Loucy (cell line): Measurements from ENCODE around the gene HS6ST2.

Experiments used
- H2AFZ ChIP-seq: fragments of 200-600 bp; sonication (generic); 2 replicates; pipeline ENCODE4 v1.6.0; 2016; ENCODE audit warnings: antibody characterized with exemption, mild to moderate bottlenecking, low read length, moderate library complexity
- H3F3A ChIP-seq: fragments of 200-600 bp; 2 replicates; pipeline ENCODE4 v1.6.0; 2016; ENCODE audit warnings: antibody characterized with exemption, low read depth, mild to moderate bottlenecking
- H3K27me3 ChIP-seq: fragments of 200-600 bp; sonication (generic); 2 replicates; pipeline ENCODE4 v1.6.1; 2014; ENCODE audit warnings: low read length, mild to moderate bottlenecking; ENCODE audit not compliant: insufficient read depth, poor library complexity, severe bottlenecking
- H3K36me3 ChIP-seq: fragments of 200-600 bp; sonication (generic); 2 replicates; pipeline ENCODE4 v1.6.1; 2016; ENCODE audit warnings: low read length; ENCODE audit not compliant: insufficient read depth
- H3K4me1 ChIP-seq: fragments of 200-600 bp; sonication (generic); 2 replicates; pipeline ENCODE4 v1.5.1; 2014; ENCODE audit warnings: low read length, mild to moderate bottlenecking; ENCODE audit not compliant: insufficient read depth, poor library complexity, severe bottlenecking
- H3K4me2 ChIP-seq: fragments of 200-600 bp; sonication (generic); 2 replicates; pipeline ENCODE4 v1.6.0; 2014; ENCODE audit warnings: antibody characterized with exemption, low read length, low read depth, mild to moderate bottlenecking; ENCODE audit not compliant: poor library complexity, severe bottlenecking
- H3K4me3 ChIP-seq: fragments of 200-600 bp; sonication (generic); 2 replicates; pipeline ENCODE4 v1.5.1; 2014; ENCODE audit warnings: low read length, mild to moderate bottlenecking, mixed read lengths; ENCODE audit not compliant: poor library complexity, severe bottlenecking
- H3K79me2 ChIP-seq: fragments of 200-600 bp; sonication (generic); 2 replicates; pipeline ENCODE4 v1.6.1; 2014; ENCODE audit warnings: low read length; ENCODE audit not compliant: insufficient read depth
- H3K9ac ChIP-seq: fragments of 200-600 bp; sonication (generic); 2 replicates; pipeline ENCODE4 v1.6.0; 2014; ENCODE audit warnings: mild to moderate bottlenecking, low read depth, low read length, moderate library complexity; ENCODE audit not compliant: poor library complexity, severe bottlenecking
- H3K9me2 ChIP-seq: fragments of 200-600 bp; sonication (generic); replicated peaks from 2 replicates; pipeline ENCODE4 v1.6.1; 2016; ENCODE audit warnings: low read depth, low read length, mixed read lengths
- H3K9me3 ChIP-seq: fragments of 200-600 bp; sonication (generic); 2 replicates; pipeline ENCODE4 v1.6.1; 2014; ENCODE audit warnings: mild to moderate bottlenecking, antibody characterized with exemption, low read length, low read depth; ENCODE audit not compliant: insufficient read depth
- H4K20me1 ChIP-seq: fragments of 200-600 bp; sonication (generic); 2 replicates; pipeline ENCODE4 v1.6.0; 2014; ENCODE audit warnings: antibody characterized with exemption, low read length, mild to moderate bottlenecking; ENCODE audit not compliant: insufficient read depth, poor library complexity, severe bottlenecking
- CTCF ChIP-seq: fragments of 200-600 bp; sonication (generic); conservative IDR thresholded peaks from 2 replicates; pipeline ENCODE4 v1.5.1; 2014; ENCODE audit warnings: mild to moderate bottlenecking, antibody characterized with exemption, low read length
- EZH2phosphoT487 ChIP-seq: fragments of 200-600 bp; IDR thresholded peaks from 2 replicates; pipeline ENCODE4 v1.6.1; 2018; ENCODE audit warnings: antibody characterized with exemption, mild to moderate bottlenecking, moderate library complexity, borderline replicate concordance

HS6ST2 gene

DNA sequence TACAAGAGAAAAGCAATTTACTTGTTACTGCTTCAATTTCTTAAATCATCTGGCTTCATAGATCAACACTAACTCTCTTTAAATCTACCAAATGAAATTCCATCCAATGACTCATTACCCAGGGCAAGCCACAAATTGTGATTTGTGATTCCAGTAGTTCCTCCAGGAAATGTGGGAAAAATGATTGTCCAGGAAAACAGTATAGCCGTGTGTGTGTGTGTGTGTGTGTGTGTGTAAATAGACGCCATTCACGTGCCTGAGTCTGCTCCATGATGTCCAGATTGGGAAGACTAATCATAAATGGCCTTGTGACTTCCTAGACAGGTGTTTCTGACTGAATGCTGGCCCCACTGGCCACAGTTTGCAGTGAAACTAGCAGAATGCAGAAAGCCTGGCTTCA lies 121.3 kb downstream of the HS6ST2 start:
- H3K79me2 ChIP-seq: no peaks in the 10 kb centered on the region
- no peak overlapping the region for H3K9ac ChIP-seq
- no peaks in the 10 kb centered on the region for H3F3A ChIP-seq
- H3K9me3 ChIP-seq: no peaks in the 10 kb centered on the region
- no peak overlapping the region for H3K4me2 ChIP-seq
- no peak overlapping the region for H3K4me3 ChIP-seq
- no peaks in the 10 kb centered on the region for H4K20me1 ChIP-seq
- no peaks in the 10 kb centered on the region for H3K36me3 ChIP-seq
- no peaks in the 10 kb centered on the region for H3K9me2 ChIP-seq
- no peak for TF ChIP-seq EZH2phosphoT487
- TF ChIP-seq CTCF: no peak
- H3K4me1 ChIP-seq: no peaks in the 10 kb centered on the region
- no peak overlapping the region for H2AFZ ChIP-seq
- H3K27me3 ChIP-seq: no peaks in the 10 kb centered on the region

GRCh38 chrX:132836471-132836870 lies 122.0 kb downstream of the HS6ST2 start:
- Histone ChIP-seq H2AFZ (no peak overlapping the region), H3K4me3 (no peak overlapping the region), H3K4me1 (no peaks in the 10 kb centered on the region), H3K9me3 (no peaks in the 10 kb centered on the region), H3K79me2 (no peaks in the 10 kb centered on the region), H4K20me1 (no peaks in the 10 kb centered on the region), H3K9ac (no peak overlapping the region), H3K4me2 (no peak overlapping the region), H3F3A (no peaks in the 10 kb centered on the region), H3K9me2 (no peaks in the 10 kb centered on the region), H3K27me3 (no peaks in the 10 kb centered on the region), H3K36me3 (no peaks in the 10 kb centered on the region)
- no peak for TF ChIP-seq CTCF
- no peak for TF ChIP-seq EZH2phosphoT487

GRCh38 chrX:132834741-132835140 lies 123.7 kb downstream of the HS6ST2 start:
- H3K36me3 ChIP-seq: no peaks in the 10 kb centered on the region
- no peak overlapping the region for H2AFZ ChIP-seq
- H3K4me2 ChIP-seq: no peak overlapping the region
- TF ChIP-seq CTCF (no peak), EZH2phosphoT487 (no peak)
- no peaks in the 10 kb centered on the region for H3K4me1 ChIP-seq
- H3K9me2 ChIP-seq: no peaks in the 10 kb centered on the region
- H3K27me3 ChIP-seq: no peaks in the 10 kb centered on the region
- H3F3A ChIP-seq: no peaks in the 10 kb centered on the region
- H3K4me3 ChIP-seq: no peak overlapping the region
- H3K9ac ChIP-seq: no peak overlapping the region
- H4K20me1 ChIP-seq: no peaks in the 10 kb centered on the region
- no peaks in the 10 kb centered on the region for H3K9me3 ChIP-seq
- no peaks in the 10 kb centered on the region for H3K79me2 ChIP-seq
